UCSD-AML1 (cell line): Measurements from ENCODE around the gene JAZF1.

Source experiments
- DNase-seq: peaks from one replicate; lab custom pipeline; 2025; ENCODE audit not compliant: unreplicated experiment; lab: John Stamatoyannopoulos, UW

Gene JAZF1

DNA sequence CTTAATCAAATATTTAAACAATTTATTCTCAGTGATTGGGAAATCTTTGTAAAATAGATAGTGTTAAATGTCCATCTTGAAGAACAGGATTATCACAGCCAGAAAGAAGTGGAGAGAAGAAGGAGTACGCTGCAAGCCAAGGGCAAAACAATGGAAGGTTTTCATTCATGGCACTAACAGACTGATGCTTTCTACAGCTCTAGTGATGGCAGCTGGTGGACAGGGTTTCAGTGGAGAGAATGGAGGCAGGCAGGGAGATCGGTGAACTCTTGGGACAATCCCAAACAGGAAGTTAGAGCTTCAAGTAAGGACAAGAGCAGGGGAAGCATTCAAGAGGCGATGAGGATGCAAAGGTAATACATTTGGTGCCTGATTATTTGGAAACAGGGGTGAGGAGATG is 207.0 kb downstream of the JAZF1 start:
- DNase-seq: no peak

DNA sequence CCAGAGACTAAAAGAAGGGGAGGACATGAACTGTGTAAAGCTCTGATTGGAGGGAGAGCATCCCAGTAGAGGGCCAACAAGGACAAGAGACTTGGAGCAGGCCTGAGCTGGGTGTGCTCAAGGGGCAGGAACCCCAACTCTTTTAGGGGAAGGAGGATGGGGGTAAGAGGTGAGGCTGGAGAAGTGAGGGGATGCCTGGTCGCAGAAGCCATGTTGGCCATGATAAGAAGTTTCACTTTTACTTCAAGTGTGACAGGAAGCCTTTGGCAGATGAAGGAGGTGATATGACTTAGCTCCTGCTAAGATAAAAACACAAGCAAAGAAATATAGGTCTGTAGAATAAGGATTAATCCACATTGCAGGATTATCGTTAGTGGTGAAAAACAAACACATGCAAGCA is 208.3 kb downstream of the JAZF1 start:
- DNase-seq: no peak

DNA sequence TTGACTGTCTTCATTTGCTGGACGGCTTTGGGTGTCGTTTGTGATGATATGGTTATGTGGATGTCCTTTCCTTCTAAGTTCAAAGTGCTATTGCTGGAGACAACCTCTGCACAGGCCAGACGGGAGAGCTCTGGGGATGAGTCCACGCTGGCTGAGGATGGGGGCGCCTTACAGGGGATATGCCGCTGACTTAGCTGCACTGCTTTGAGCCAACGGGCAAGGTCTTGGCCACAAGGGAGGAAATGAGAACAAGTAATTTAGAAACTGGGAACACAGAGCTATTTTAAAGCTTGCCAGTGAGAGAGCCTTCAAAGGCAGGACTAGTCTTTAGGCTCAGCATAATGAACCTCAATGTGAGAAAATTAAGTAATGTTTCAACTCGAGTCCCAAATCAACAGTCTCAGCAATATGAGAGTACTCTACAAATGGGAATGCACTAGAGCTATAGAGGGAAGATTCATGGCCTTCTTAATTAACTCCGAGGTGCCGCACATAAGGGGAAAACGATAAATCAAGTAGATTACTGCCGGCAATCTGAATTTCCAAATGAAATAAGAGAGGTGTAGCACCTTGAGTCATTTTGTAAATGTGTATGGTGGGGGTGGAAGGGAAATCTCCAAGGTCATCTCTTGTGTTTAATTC is 209.3 kb downstream of the JAZF1 start:
- no peak for DNase-seq

DNA sequence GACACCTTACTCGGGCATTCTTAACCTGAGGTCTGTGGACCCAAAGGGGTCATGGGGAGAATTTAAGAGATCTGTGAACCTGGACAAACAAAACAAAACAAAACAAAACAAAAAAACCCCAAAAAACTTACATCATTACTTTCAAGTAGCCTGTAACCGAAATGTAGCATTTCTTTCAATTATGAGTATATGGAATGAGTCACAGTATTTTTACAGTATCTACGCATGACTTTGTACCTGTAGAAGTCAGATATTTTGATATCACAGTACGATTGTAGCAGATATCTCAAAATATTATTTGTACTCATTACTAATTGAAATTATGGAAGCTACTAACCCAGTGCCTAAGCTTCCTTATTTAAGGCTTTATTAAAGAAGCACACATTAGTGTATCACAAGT is 210.2 kb downstream of the JAZF1 start:
- no peak for DNase-seq

DNA sequence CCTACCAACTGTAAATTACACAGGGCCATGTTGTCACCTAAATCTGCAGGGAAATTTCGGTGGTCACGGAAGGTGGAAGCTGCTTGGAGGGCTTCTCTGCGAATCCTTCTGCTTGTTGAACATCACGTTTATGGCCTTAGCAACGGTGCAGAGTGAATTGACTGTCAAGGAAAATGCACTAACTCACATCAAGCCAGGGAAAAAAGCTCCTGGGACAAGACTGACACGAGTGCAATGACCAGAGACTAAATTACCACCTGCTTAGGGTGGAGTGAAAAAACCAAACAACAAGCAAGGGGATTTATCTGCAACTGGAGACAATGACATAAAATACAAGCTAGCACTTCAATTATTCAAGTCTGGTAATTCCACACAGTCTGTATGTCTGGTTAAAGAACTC is 211.2 kb downstream of the JAZF1 start:
- DNase-seq: no peak

DNA sequence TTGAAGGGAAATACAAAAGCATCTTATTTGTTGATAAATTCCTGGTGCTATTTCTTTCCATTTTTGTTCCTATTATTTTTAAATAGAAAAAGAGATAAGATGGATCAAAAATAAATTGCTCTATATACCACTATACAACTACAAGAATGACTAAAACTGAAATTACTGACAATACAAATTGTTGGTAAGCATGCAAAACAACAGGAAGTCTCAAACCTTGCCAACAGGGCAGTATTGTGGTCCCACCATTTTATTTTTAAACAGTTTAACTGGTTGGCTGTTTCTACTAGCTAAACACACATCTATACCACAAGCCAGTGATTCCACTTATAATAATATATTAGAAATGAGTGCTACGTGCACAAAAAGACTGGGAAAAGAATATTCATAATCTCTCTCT is 213.0 kb downstream of the JAZF1 start:
- DNase-seq: no peak

DNA sequence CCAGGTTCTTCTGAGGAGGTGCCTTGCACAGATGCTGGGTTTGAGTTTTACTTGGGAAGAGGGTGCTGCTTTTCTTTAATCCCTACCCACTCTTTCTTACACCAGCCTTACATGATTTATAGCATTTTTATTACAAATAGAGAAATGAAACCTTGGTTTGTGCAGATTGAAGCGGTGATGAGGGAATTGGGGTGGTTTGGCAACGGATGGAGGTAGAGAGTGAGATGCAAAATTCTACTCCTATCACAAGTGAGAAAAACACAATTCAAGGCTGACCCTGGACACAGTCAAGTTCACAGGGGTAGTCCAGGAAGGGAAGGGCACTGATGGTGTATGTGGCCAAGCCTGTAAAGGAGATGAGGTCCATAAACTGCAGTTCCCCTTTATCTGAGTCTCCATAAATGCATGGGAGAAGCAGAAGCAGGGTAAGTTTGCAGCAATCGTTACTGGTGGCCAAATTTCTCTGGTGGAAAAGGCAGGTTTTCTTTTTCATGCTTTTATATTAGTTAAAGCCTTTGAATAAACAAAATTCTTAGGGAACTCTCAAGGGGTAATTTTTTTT is 214.3 kb downstream of the JAZF1 start:
- DNase-seq: no peak

DNA sequence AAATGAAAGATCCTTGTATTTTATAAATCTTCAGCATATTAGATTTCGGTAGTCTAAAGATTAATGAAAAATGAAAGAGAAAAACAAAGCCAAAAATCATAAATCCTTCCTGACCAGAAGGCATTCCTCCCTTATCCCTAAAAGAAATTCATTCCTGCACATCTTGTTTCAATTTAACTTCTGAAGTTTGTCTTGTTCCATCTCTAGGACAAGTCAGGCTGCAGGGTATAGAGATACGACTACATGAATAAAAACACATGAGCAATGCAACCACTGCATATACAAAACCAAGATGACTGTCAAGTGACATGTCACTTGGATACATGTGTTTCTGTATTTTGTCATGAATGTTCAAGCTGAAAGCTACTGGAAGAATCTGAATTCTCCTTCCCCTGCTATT is 214.9 kb downstream of the JAZF1 start:
- no peak for DNase-seq

DNA sequence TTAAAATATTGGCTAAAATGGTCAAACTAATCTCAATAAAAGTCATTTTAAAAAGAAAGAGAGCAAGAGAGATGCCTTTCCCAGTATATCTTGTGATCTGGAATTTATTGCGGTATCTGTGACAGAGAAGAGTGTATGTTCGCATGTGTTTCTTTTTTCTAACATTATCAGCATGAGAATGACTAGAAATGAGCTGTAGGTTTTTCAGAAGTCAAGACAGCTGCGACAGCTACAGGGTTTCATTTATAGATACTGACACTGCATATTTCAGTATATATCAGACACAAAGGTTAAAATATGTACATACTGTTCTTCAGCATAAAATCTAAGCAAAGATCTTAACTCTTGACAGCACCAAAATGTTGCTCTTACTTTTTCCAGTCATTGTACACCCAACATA is 215.8 kb downstream of the JAZF1 start:
- no peak for DNase-seq

DNA sequence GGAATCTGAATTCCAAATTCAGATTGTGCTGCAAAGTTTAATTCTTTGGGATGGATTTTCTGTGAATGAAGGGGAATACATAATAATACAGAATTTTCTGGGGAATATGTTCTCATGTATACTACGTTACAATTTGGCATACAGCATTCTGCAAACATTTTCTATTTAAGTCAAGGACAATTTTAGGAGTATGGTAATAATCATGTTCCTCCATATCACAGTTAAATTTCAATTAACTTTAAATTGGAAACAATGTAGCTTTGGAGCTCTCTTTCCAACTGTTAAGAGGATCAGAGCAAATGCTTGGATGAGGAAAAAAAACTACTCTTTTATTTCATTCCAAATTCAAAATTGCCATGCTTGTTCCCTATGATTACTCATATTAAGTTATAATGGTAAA is 217.5 kb downstream of the JAZF1 start:
- no peak for DNase-seq

DNA sequence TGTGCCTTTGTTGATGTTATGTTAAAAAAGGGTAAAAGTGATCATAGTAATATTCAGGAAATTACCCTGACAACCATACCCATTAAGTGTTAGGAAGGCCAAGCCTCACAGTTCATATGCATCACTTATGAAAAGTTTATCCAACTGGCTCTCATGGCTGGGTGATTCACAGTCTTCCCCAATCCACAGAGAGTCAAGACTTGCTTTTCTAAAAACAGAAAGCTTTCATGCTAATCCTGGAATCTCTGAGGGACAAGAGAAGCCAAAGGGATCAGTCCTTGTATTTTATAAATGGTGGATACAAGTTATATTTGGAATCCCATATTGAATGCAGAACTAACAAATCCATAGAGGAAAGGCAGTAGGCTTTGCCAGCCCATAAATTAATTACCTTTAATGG is 218.3 kb downstream of the JAZF1 start:
- DNase-seq: no peak

DNA sequence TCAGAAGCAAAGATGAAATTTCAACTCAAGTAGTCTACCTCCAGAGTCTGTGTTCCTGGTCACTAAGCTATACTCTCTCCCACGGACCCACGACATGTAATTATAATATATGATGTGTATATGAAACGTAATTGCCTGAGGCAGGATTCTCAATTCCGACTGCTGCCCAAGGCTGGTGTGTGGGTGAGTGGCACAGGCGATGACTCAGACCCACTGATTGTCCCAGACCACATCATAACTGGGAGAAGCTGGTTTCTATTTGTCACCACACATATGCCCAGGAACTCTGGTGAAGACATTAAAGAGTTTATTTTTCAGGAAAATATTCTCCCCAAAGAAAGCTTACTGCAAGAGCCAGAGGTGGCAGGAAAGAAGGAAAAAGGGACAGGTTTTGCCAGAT is 219.3 kb downstream of the JAZF1 start:
- no peak for DNase-seq

DNA sequence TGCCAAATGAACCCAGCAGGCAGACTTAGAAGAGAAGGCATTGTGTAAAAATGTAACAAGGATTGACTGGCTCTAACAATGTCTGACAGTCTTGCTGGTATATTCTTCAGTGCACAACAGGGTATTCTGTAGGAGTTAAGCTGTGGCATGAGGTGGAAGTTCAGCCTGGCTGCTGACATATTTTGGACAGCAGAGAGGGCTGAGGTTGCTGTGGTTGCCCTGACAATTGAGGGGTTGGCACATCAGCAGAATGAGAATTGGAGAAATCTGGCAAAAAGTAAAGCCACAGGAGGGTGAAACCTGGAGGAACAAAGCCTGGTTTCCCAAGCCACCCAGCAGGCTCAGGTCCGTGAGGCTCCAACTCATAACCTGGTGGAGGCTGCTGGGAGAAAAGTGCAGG is 220.2 kb downstream of the JAZF1 start:
- DNase-seq: no peak

DNA sequence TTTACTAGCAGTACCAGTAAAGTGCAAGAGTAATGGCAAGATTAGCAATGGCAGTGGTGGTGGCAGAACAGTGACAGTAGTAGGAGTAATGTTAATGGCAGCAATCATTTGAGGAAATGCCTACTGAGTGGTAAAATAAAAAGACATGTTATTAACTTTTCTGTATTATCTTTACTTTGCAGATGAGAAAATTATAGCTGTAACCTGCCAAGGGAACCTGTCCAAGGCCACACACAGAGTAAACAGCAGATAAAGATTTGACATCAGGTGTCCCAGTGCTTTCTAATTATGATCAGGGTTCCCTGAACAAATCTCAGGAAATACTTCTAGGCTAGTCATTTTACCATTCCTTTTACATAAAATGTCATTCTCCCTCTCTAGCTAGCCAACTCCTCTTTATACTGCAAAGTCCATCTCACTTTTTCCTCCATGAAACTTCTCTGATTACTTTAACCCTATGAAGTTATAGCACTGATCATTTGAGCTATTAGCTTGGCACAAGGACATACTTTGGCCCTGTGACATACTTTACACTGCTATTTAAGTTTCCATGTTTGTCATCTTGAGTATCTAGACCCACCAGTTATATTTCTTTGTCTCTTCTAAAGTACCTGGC is 221.6 kb downstream of the JAZF1 start:
- no peak for DNase-seq

DNA sequence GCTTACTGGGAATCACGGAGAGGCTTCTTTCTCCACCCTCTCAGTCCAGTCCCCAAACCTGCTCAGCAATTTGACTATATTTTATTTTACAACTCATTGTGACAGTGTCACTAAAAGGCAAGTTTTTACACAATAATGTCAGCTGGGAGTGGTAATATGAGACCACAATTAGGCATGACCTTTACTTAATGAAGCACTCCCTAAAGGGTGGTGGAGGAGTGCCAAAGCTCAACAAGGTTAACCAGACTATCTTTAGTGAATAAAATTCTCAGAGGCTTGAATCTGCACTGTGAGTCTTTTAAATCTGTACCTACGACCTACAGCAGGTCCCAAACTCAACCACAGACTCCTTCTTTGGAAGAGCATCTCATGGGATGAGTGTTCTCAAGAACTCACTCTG is 225.0 kb downstream of the JAZF1 start:
- no peak for DNase-seq

DNA sequence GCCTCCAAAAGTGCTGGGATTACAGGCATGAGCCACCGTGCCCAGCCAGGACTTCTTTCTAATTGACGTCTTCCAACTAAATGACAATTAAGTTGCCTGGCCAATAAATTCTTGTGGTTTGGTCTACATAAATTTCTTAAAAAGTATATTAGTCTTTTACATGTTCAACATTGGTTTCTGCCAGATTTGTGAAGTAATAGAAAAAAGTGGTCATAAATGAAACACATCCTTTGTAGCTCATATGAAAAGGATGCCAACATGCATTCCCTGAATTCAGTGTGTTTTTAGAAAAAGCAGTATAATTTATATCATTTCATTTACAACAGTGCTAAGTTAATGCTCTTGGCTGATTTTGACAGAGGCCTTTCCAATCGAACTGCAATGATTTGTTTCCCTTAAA is 225.6 kb downstream of the JAZF1 start:
- no peak for DNase-seq

DNA sequence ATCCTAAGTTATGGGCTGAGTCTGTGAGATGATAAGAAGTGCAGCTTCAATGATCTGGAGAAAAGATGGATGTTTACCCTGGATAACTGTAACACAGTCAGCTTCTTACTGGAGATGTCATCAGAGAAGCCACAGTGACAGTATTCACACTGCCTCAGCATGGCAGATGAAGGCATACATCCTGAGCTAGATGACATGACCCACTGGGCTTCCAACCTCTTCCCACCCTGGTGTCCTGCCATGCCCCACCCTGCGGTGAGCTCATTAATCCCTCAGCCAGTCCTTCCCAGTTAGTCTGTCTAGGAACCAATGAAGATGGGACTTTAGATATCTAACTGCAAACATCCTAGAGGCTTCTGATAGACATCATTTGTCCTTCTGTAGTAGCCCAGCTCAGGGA is 226.8 kb downstream of the JAZF1 start:
- DNase-seq: no peak

DNA sequence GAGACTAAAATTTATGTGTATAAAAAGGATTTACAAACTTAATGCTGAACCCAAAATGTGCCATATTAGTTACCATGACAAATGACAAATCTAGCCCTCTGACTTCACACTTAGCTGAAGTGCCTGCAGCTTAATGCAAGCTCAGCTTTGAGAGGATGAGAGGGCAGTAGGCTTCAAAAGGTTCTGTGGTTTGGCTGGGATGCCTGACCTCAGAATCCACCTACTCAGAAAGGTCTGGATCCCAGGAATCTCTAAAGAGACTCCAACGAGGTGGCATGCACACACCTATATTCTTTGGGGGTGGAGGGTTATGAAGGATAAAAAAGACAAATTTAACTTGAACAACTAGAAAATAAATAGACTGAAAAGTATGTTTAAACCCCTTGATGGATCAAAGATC is 227.2 kb downstream of the JAZF1 start:
- no peak for DNase-seq

DNA sequence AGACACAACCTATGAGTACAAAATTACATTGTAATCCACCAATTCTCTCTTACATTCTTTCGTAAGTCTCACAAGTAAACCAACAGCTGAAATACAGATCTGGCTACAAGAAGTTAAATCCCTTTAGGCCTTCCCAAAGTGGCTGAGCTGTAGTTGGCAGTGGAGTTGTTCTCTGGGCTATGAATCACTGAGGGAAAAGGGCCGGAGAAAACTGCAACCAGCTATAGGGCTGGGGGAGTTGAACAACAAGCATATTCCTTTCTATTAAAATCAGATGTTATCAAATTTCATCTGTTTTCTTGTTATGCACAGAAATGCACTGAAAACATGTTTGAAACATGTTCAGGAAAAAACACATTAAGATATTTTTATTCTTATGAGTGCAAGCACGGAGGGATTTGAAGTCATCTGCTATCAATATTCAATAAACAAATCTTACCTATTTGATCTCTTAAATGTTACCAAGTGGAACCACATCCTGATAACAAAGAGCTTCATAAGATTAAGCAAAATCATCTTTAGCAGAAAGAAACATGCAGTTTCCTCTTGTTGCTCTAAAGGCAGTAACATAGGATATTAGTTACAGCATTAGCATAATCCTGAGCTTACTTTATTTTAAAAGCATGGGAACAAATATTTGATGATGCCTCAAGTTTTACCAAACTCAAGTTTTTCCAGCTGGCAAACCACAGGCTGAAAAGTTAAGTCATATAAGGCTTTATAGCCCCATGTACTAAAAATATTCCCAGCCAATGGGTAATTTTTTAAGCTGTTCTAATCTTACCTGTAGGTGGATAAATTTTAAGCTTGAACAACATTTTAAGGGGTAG is 227.9 kb downstream of the JAZF1 start:
- DNase-seq: no peak

DNA sequence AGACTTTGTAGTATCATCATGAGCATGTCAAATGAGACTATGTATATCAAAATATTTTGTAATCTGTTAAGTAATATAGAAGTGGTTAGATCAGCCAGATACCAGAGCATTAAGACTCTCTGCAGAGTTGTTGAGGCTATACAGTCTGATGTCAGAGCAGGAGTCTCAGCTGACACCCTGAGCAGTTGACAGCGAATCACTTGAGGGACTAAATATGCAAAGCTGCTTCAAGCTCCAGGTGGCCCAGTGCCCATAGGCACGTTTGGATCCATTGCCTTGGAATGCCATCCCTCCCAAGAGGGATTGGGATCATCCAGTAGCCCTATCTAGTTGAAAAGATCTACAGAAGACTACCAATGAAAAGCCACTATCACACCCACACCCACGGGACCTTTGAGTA is 230.5 kb downstream of the JAZF1 start:
- DNase-seq: no peak

DNA sequence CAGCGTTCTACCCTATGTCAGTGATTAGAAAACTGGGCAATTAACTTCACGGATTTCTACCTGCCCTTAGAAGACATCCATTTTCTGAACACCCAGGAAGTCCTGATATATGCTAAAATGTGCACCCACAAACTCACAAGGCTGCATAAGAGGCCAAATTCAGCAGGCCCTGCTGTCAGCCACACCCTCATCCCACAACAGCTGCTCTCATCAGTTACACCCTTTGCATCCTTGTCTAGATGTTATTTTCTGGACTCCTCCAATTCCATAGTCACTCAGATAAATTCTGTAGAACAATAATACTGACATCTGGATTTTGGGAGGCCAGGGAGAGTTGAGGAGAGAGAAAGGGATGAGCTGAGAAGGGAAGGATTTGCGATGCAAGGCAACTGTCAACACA is 231.7 kb downstream of the JAZF1 start:
- DNase-seq: no peak

DNA sequence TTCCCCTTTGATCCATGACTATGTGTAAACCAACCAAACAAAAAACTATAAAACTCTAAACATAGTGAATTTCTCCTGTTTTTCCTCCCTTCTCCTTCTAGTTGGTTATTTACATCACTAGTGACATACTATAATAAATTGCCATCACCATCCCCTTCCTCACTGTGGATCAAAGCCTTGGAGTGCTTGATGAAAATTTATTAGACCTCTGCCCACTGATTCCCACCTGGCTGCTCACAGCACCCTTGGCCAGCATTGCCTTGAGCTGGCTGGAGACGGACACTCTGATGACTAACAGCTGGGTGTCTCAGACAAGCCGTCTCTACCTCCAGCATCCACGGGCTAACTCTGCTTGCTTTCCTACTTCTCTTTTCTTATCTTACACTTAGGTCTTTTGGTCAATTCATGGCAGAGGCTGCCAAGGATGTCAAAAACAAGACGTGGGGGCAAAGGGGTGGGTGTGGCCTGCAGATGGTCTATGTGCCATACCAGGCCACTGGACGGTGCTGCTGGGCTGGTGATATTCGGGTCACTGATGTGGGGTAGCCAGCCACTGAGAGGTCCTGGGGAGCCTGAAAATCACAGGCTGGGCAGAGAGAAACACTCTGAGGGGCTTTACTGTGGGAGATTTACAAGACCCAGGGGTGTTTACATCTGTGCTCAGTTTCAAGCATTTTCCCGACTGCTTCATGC is 232.9 kb downstream of the JAZF1 start:
- DNase-seq: no peak
